Bronchial epithelial cell (primary cell): ENCODE results near the gene SNTG2. TPM values are rescaled to one million over a fixed set of nuclear protein-coding genes. Genes with fewer than 3 reads are reported as not detected.

Experiments
- DNase-seq: peaks from one replicate; pipeline ENCODE4 v3.0.0-alpha.2; 2010; ENCODE audit warnings: low read depth
- FAIRE-seq: peaks from 2 replicates; lab custom pipeline; 2011; peaks lifted over from hg19 to GRCh38; lab: Jason Lieb, UNC
- H3K27me3 ChIP-seq: 2 replicates; pipeline ENCODE4 v1.5.1; 2011; ENCODE audit warnings: low read length; ENCODE audit not compliant: control insufficient read depth, insufficient read depth
- H3K36me3 ChIP-seq: 2 replicates; pipeline ENCODE4 v1.5.1; 2011; ENCODE audit warnings: low read length; ENCODE audit not compliant: control insufficient read depth, insufficient read depth
- H3K4me3 ChIP-seq: 2 replicates; pipeline ENCODE4 v1.5.1; 2011; ENCODE audit warnings: mild to moderate bottlenecking, low read depth, low read length, control low read depth
- CTCF ChIP-seq: IDR thresholded peaks from 2 replicates; pipeline ENCODE4 v1.5.1; 2011; ENCODE audit warnings: mild to moderate bottlenecking, moderate library complexity, low read length, control low read depth, inconsistent platforms; ENCODE audit not compliant: insufficient read depth, severe bottlenecking
- total RNA-seq: library from RNA; depleted of rRNA; stranded (reverse); fragments of >200 nt; gene quantifications from 2 replicates; pipeline ENCODE4 v1.2.1, GENCODE V29; 2014

SNTG2 gene
- total RNA-seq, 1 donor from 2014 or later: not detected

GRCh38 chr2:1295740-1296139 is 345.1 kb downstream of the SNTG2 start:
- Histone ChIP-seq H3K27me3 (no peaks in the 10 kb centered on the region), H3K4me3 (no peak overlapping the region), H3K36me3 (no peaks in the 10 kb centered on the region)
- no peak for FAIRE-seq
- DNase-seq: no peak
- no peak for TF ChIP-seq CTCF

- Histone ChIP-seq H3K36me3 (no peaks in the 10 kb centered on the region), H3K27me3 (no peaks in the 10 kb centered on the region), H3K4me3 (no peak overlapping the region)
- FAIRE-seq (no peak), DNase-seq (no peak)
- TF ChIP-seq CTCF: no peak
These were observed 346.9 kb downstream of the SNTG2 start for GRCh38 chr2:1297372-1298159.

GRCh38 chr2:1299043-1299442 is 348.4 kb downstream of the SNTG2 start:
- H3K4me3 ChIP-seq: no peak overlapping the region
- H3K27me3 ChIP-seq: no peaks in the 10 kb centered on the region
- DNase-seq (no peak), FAIRE-seq (no peak)
- no peaks in the 10 kb centered on the region for H3K36me3 ChIP-seq
- no peak for TF ChIP-seq CTCF

- no peak for TF ChIP-seq CTCF
- DNase-seq: no peak
- Histone ChIP-seq H3K36me3 (no peaks in the 10 kb centered on the region), H3K27me3 (no peaks in the 10 kb centered on the region), H3K4me3 (no peak overlapping the region)
- peak; percentile 55 for FAIRE-seq
These were observed 349.6 kb downstream of the SNTG2 start for GRCh38 chr2:1300284-1300683.

GRCh38 chr2:1301056-1301455 is 350.4 kb downstream of the SNTG2 start:
- no peak for FAIRE-seq
- Histone ChIP-seq H3K27me3 (no peaks in the 10 kb centered on the region), H3K4me3 (no peak overlapping the region), H3K36me3 (no peaks in the 10 kb centered on the region)
- no peak for DNase-seq
- no peak for TF ChIP-seq CTCF
